NCI-H2029 (cell line): Measurements from ENCODE around the gene ID3.

ENCODE experiments used
- DNase-seq: peaks from one replicate; lab custom pipeline; 2025; lab: John Stamatoyannopoulos, UW

Gene ID3, protein sequence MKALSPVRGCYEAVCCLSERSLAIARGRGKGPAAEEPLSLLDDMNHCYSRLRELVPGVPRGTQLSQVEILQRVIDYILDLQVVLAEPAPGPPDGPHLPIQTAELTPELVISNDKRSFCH

GRCh38 chr1:23559136-23559984, at the start of gene ID3:
ID3 (minus strand) TSS chr1:23559501; CDS start chr1:23559426, 75 bp downstream.
- peak; percentile 93 for DNase-seq

DNA sequence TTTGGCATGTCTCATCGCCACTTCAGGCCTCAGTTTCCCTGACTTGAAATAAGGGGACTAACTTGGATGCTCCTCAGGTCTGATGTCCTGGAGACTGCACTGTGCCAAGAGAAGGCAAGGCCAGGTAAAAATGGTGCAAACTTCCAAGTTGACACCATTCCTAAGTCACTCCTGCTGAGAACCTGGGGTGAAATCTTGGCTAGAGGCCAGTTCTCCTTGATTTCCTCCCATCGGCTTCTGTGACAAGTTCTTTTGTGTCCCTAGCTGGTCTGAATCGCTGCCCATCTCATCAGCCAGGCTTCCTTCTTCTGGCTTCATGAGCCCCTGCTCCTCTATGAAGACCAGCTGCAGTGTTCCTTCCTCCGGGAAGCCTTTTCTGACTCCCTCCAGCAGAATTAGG, 48.6 kb upstream of the ID3 start:
- DNase-seq = no peak

- no peak for DNase-seq
Observed at GRCh38 chr1:23601968-23602876, 42.9 kb upstream of the ID3 start.

- no peak for DNase-seq
Observed at GRCh38 chr1:23601135-23601967, 42.0 kb upstream of the ID3 start.

DNA sequence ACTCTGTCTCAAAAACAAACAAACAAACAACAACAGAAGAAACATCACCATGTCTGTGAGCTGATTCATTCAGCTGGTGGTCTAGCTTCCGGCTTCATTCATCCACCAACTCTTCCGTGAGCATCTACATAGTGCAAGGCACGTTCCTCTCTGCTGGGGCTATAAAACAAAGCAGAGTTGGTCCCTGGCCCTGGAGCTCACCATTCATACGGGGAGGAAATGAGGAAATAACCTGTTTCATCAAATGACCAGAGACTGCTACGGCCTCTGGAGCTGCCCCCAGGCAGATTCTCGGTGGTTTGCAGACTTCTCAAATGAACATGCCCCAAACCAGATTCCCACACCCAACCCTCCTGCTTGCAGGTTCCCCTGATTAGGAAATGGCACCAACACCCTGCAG, 41.0 kb upstream of the ID3 start:
- no peak for DNase-seq

- no peak for DNase-seq
Observed at GRCh38 chr1:23599125-23599524, 39.8 kb upstream of the ID3 start.

DNA sequence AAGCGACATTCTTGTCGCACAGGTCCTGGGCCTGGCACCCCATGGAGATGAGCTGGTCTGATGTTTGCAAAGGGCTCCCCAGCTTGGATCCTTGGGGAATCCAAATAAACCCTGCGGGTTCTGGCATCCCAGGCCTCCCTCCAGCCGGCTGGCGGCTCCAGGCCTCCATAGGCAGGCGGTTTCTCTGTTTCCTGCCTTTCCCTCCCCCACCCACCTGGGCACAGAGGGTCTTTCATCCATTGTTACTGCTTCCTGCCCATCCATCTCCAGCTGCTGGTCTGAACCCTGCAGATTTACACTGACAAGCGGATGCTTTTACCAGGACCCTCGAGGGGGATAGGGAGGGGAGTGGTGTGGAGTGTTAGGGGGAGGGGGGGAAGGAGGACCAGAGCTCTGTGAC, 39.1 kb upstream of the ID3 start:
- DNase-seq = no peak

- no peak for DNase-seq
Observed at GRCh38 chr1:23597635-23598388, 38.5 kb upstream of the ID3 start.

DNA sequence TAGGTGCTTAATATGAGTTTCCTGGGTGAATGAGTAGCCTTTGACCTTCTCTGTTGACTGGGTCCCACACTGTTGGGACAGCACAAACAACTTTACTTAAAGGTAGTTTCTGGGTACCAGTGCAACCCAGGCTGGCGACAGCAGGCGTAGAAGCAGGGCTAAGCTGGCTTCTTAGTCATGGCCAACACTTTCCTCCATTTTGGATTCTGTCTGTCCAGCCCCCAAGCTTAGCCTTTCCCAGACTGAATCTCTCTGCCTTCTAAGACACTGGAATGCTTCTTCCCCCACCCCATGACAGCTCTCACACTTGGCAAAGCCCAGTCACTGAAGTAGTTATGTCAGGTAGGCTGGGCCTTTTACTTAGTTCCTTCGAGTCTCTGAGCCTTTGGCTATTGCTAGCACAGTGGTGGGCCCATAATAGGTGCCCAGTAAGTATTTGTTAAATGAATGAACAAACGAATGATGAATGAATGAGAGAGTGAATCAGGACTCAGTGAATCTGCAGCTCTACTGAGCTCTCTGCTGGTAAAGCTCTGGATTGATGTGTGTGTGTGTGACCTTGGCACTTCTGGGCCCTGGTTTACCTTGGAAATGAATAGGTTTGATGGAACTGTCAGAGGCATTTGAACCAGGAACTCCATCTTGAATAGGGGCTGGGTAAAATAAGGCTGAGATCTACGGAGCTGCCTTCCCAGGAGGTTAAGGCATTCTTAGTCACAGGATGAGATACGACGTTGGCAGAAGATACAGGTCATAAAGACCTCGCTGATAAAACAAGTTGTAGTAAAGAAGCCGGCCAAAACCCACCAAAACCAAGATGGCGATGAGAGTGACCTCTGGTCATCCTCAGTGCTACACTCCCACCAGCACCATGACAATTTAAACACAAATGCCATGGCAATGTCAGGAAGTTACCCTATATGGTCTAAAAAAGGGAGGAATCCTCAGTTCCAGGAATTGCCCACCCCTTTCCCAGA, 37.4 kb upstream of the ID3 start:
- no peak for DNase-seq

GRCh38 chr1:23594927-23595353, 35.6 kb upstream of the ID3 start:
- DNase-seq = no peak

GRCh38 chr1:23594149-23594907, 35.0 kb upstream of the ID3 start:
- DNase-seq = no peak

DNA sequence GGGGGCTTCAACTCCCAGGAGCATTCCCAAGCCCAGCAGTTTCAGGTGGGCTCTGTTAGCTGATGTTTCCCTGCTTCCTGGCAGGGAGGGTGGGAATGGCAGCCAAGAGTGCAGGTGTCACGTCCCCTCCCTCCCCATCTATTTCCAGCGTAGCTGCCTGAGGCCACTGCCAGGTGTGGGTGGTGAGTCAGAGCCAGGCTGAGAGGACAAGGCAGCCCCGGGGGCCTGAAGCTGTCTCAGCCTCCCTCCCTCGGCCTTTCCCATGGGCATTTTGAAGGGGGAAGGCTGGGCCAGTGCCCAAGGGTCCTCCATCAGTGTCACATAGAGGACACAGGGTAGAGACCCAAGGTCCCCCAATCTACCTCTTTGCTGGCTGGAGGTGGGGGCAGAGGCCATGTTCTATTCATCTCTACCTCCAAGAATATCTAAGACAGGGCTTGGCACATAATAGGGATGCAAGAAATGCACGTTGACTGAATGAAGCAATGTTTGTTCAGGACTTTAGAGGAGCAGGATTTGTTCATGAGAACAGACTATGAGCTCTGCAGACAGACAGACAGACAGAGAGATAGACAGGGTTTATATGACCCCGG, 34.4 kb upstream of the ID3 start:
- peak; percentile 42 for DNase-seq

GRCh38 chr1:23593042-23593521, 33.8 kb upstream of the ID3 start:
- DNase-seq = no peak

DNA sequence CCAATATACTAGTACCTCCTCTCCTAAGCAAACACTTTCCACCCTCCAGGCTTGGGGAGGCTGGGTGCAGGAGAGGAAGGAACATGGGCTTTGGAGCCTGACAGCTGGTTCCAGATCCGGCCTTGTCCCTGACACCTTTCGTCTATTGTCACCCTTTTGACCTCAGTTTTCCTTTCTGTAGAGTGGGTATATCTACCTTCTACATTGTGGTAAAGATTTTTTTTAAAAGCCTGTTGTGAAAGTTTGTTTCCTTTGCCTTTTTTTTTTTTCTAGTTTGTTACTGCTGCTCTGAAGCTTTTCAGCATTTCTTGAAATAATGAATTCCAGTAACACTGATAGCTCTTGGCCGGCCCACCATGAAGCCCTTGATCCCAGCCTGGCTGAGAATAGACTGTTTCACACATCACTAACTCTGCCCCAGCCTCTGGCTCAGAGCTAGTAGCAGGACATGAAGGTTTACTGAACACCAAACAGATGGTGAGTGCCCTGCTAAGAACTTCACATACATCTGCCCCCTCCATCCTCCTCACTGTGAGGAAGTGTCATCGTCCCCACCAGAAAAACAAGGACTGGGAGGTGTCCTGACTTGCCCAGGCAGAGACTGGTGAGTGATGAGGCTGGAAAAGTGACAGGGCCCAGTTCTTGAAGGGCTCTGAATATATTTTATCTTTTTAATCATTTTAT, 33.0 kb upstream of the ID3 start:
- no peak for DNase-seq

DNA sequence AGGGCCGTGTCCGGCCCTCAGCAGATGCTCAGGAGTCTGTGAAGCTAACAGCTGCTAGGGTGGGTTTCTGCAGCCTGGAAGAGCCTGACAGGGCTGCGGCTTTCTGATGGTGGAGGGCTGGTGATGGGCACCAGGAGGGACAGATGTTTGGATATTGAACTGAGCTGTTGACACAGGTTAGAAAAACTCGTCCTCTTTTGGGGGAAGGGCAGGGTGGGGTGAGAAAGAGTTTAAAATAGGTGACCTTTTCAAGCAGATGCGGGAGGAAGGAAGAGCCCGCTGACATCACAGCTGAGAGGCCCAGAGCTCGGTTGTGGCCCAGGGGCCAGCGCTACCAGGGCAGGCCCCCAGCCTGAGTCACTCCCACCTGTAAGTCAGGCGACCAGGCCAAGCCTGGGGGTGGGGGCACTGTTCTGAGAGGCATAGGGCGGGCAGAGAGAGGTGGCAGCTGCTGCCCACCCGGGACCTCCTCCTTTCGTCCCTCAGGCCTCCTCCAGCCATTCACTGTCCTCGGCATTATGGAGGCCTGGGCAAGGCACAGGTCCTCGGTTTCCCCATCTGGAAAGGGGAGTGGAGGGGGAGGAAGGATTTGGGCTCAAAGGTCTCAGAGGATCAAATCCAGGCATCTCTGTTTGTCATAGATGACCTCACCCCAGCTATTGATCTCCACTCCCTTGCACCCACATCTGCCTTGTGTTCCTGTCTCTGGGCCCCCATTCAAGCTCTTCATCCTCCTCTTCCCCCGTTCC, 32.3 kb upstream of the ID3 start:
- no peak for DNase-seq

GRCh38 chr1:23590058-23590783, 30.9 kb upstream of the ID3 start:
- no peak for DNase-seq
